HCT116 (cell line): ENCODE results near the gene POU3F2.

Experiments
- CEBPB ChIP-seq: IDR thresholded peaks from 2 replicates; pipeline ENCODE4 v1.6.1; 2012; ENCODE audit warnings: low read depth
- EZH2 ChIP-seq: fragments of 200-600 bp; sonication (generic); IDR thresholded peaks from 2 replicates; pipeline ENCODE4 v1.6.1; 2017; ENCODE audit warnings: antibody characterized with exemption, mixed run types
- FOSL1 ChIP-seq: IDR thresholded peaks from 2 replicates; pipeline ENCODE4 v1.6.1; 2012; ENCODE audit warnings: low read depth
- POLR2AphosphoS5 ChIP-seq: IDR thresholded peaks from 2 replicates; pipeline ENCODE4 v1.6.1; 2011; ENCODE audit warnings: mild to moderate bottlenecking, low read depth, low read length, moderate library complexity
- RAD21 ChIP-seq: IDR thresholded peaks from 2 replicates; pipeline ENCODE4 v1.6.1; 2012; ENCODE audit warnings: low read depth, mild to moderate bottlenecking
- SRF ChIP-seq: IDR thresholded peaks from 2 replicates; pipeline ENCODE4 v1.6.1; 2012; ENCODE audit warnings: low read depth
- YY1 ChIP-seq: IDR thresholded peaks from 2 replicates; pipeline ENCODE4 v1.6.1; 2011; ENCODE audit warnings: low read length, low read depth, moderate library complexity, mild to moderate bottlenecking; ENCODE audit not compliant: insufficient replicate concordance; ENCODE audit errors: extremely low read depth
- ZFX ChIP-seq: fragments of 450-650 bp; IDR thresholded peaks from 2 replicates; pipeline ENCODE4 v1.6.1; 2017
- TF ChIP-seq, protein P1 (sequence below), 3 experiments: fragments of 200-600 bp in 1 of 3; sonication (generic) in 1 of 3; IDR thresholded peaks in 2 of 3; conservative IDR thresholded peaks in 1 of 3; 2 replicates each; pipeline ENCODE4 v1.5.1; 2012 to 2017; ENCODE audit warnings: low read depth in 2 of 3, low read length in 2 of 3, antibody characterized with exemption in 1 of 3, borderline replicate concordance in 1 of 3, control low read depth in 1 of 3, mild to moderate bottlenecking in 1 of 3, mixed read lengths in 1 of 3, mixed run types in 1 of 3, moderate library complexity in 1 of 3; ENCODE audit not compliant: insufficient read depth in 1 of 3

- TF ChIP-seq POLR2AphosphoS5 (no peak), RAD21 (no peak), EZH2 (no peak), CEBPB (no peak), FOSL1 (no peak), ZFX (no peak), SRF (no peak), YY1 (no peak)
- TF ChIP-seq, protein P1, sequence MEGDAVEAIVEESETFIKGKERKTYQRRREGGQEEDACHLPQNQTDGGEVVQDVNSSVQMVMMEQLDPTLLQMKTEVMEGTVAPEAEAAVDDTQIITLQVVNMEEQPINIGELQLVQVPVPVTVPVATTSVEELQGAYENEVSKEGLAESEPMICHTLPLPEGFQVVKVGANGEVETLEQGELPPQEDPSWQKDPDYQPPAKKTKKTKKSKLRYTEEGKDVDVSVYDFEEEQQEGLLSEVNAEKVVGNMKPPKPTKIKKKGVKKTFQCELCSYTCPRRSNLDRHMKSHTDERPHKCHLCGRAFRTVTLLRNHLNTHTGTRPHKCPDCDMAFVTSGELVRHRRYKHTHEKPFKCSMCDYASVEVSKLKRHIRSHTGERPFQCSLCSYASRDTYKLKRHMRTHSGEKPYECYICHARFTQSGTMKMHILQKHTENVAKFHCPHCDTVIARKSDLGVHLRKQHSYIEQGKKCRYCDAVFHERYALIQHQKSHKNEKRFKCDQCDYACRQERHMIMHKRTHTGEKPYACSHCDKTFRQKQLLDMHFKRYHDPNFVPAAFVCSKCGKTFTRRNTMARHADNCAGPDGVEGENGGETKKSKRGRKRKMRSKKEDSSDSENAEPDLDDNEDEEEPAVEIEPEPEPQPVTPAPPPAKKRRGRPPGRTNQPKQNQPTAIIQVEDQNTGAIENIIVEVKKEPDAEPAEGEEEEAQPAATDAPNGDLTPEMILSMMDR (IDR thresholded peaks at IDR 0.05 in 2 of 3, conservative IDR thresholded peaks at IDR 0.05 in 1 of 3; ENCODE audit: borderline replicate concordance in 1 of 3, insufficient read depth in 1 of 3, low read depth in 2 of 3, low read length in 2 of 3) = no peak
These were observed 1.9 kb downstream of the POU3F2 start for GRCh38 chr6:98836025-98836961.
